Endometrium (tissue), 2 donors: ENCODE results near the gene MRPL45.

ENCODE experiments used
- FAIRE-seq: peaks from 2 replicates; lab custom pipeline; 2012; peaks lifted over from hg19 to GRCh38; lab: Jason Lieb, UNC
- donor health status: control.
- donor health status: control.

The MRPL45 gene

GRCh38 chr17:38325221-38325851 lies 28.4 kb downstream of the MRPL45 start:
- no peak for FAIRE-seq

GRCh38 chr17:38326996-38327792 lies 30.2 kb downstream of the MRPL45 start:
- FAIRE-seq: no peak

- FAIRE-seq: no peak
Observed at GRCh38 chr17:38327936-38328335, 31.0 kb downstream of the MRPL45 start.

GRCh38 chr17:38328620-38329019 lies 31.7 kb downstream of the MRPL45 start:
- FAIRE-seq: no peak

GRCh38 chr17:38329284-38329683 lies 32.3 kb downstream of the MRPL45 start:
- FAIRE-seq: no peak

- no peak for FAIRE-seq
Observed at GRCh38 chr17:38329808-38330730, 33.1 kb downstream of the MRPL45 start.

- FAIRE-seq: no peak
Observed at GRCh38 chr17:38330941-38331411, 34.0 kb downstream of the MRPL45 start.

GRCh38 chr17:38332735-38333134 lies 35.8 kb downstream of the MRPL45 start:
- FAIRE-seq: no peak

- FAIRE-seq: no peak
Observed at GRCh38 chr17:38333635-38334295, 36.8 kb downstream of the MRPL45 start.

GRCh38 chr17:38334480-38335364 lies 37.8 kb downstream of the MRPL45 start:
- FAIRE-seq: no peak

GRCh38 chr17:38336838-38337237 lies 39.9 kb downstream of the MRPL45 start:
- no peak for FAIRE-seq

GRCh38 chr17:38338053-38338452 lies 41.1 kb downstream of the MRPL45 start:
- FAIRE-seq: no peak

- no peak for FAIRE-seq
Observed at GRCh38 chr17:38338535-38338934, 41.6 kb downstream of the MRPL45 start.

GRCh38 chr17:38339891-38340290 lies 42.9 kb downstream of the MRPL45 start:
- FAIRE-seq: no peak

- no peak for FAIRE-seq
Observed at GRCh38 chr17:38341035-38341721, 44.2 kb downstream of the MRPL45 start.

GRCh38 chr17:38342886-38343607 lies 46.1 kb downstream of the MRPL45 start:
- no peak for FAIRE-seq

GRCh38 chr17:38343608-38344419 lies 46.8 kb downstream of the MRPL45 start, which contains the start of gene GPR179:
Gene GPR179 (minus strand): TSS chr17:38343956. CDS start chr17:38343789, 167 bp downstream.
- FAIRE-seq: no peak

GRCh38 chr17:38344420-38344745 lies 47.4 kb downstream of the MRPL45 start:
- no peak for FAIRE-seq

- FAIRE-seq: no peak
Observed at GRCh38 chr17:38345743-38346142, 48.8 kb downstream of the MRPL45 start.
